ENCODE results near the gene COL9A3. TPM values are rescaled to one million over a fixed set of nuclear protein-coding genes. Genes with fewer than 3 reads are reported as not detected.

COL9A3 gene
- polyA plus RNA-seq, 2 of the 4 experiments (the other 2 are of a cell fraction) = 0.41 to 0.49 TPM

- DNase-seq (ENCODE audit: low read depth in 1 of 2, low spot score in 1 of 2) (no peak), ATAC-seq (no peak), FAIRE-seq (no peak)
- TF ChIP-seq ZC3H11A (IDR thresholded peaks at IDR 0.05) (no peak), FOSL2 (IDR thresholded peaks at IDR 0.05) (no peak), FOSL2 (CRISPR knock-in tag; IDR thresholded peaks at IDR 0.05) (no peak), POLR2AphosphoS2 (conservative IDR thresholded peaks at IDR 0.05; ENCODE audit: low read length) (no peak), CTCF (IDR thresholded peaks at IDR 0.05) (no peak), BCL3 (IDR thresholded peaks at IDR 0.05) (no peak), CBX8 (IDR thresholded peaks at IDR 0.05) (no peak), CEBPB (IDR thresholded peaks at IDR 0.05) (peak in 1 of 2 experiments; percentile 37; a peak in 1 of 4 replicates), CHD2 (IDR thresholded peaks at IDR 0.05; ENCODE audit: low read length, partially characterized antibody) (no peak)
- Histone ChIP-seq H3K9me3 (no peaks in the 10 kb centered on the region), H3K4me3 (no peak overlapping the region), H3K4me1 (no peaks in the 10 kb centered on the region), H3K4me2 (no peak overlapping the region), H3K27ac (no peak overlapping the region)
- POLR2A ChIA-PET = interaction anchor here (1.9 kb wide), 1 partner anchor 11 kb away, joined by 6 read pairs; no protein-coding TSS in a partner anchor
- 92% methylated on average over 18 of the region's 23 CpGs for WGBS (ENCODE audit: missing lambda C conversion rate)
- CTCF ChIA-PET = interaction anchor here (1.0 to 12.2 kb wide), 5 partner anchors 11 to 95 kb away, joined by 3 to 123 read pairs (median 11); no protein-coding TSS in a partner anchor
Observed at GRCh38 chr20:62885896-62886708, 69.3 kb downstream of the COL9A3 start.

GRCh38 chr20:62886709-62887058, 69.8 kb downstream of the COL9A3 start:
- TF ChIP-seq ATOH8 (CRISPR knock-in tag; IDR thresholded peaks at IDR 0.05; ENCODE audit: low read depth) (no peak), ZNF302 (CRISPR knock-in tag; IDR thresholded peaks at IDR 0.05) (no peak), RCOR1 (IDR thresholded peaks at IDR 0.05; ENCODE audit: low read depth, low read length) (no peak), FOSB (CRISPR knock-in tag; IDR thresholded peaks at IDR 0.05) (no peak), TFCP2L1 (CRISPR knock-in tag; IDR thresholded peaks at IDR 0.05) (no peak), E2F6 (IDR thresholded peaks at IDR 0.05; ENCODE audit: borderline replicate concordance, low read depth) (no peak), EHF (CRISPR knock-in tag; IDR thresholded peaks at IDR 0.05) (no peak), REST (IDR thresholded peaks at IDR 0.05) (no peak), JUNB (IDR thresholded peaks at IDR 0.05) (no peak), USF2 (IDR thresholded peaks at IDR 0.05) (no peak)
- ATAC-seq = no peak
- Histone ChIP-seq H3K4me1 (no peaks in the 10 kb centered on the region), H3K4me3 (no peak overlapping the region), H3K4me2 (no peak overlapping the region), H3K27ac (no peak overlapping the region), H3K9me3 (no peaks in the 10 kb centered on the region)
- FAIRE-seq = no peak
- 99% methylated on average over 7 of the region's 7 CpGs for WGBS (ENCODE audit: missing lambda C conversion rate)
- POLR2A ChIA-PET = interaction anchor here (1.9 kb wide), 1 partner anchor 11 kb away, joined by 6 read pairs; no protein-coding TSS in a partner anchor
- CTCF ChIA-PET = interaction anchor here (1.0 to 12.2 kb wide), 6 partner anchors 11 to 95 kb away, joined by 3 to 123 read pairs (median 8); no protein-coding TSS in a partner anchor
- DNase-seq (ENCODE audit: low read depth in 1 of 2, low spot score in 1 of 2) = no peak

All from A549 (cell line).